Measurements from ENCODE around the gene WWOX. TPM values are rescaled to one million over a fixed set of nuclear protein-coding genes. Genes with fewer than 3 reads are reported as not detected.

The WWOX gene
- total and polyA plus RNA-seq, 2 of the 13 experiments (the other 11 are each of a cell fraction or from before 2014, with no cell fraction given), result 9.1 to 37.4 TPM

DNA sequence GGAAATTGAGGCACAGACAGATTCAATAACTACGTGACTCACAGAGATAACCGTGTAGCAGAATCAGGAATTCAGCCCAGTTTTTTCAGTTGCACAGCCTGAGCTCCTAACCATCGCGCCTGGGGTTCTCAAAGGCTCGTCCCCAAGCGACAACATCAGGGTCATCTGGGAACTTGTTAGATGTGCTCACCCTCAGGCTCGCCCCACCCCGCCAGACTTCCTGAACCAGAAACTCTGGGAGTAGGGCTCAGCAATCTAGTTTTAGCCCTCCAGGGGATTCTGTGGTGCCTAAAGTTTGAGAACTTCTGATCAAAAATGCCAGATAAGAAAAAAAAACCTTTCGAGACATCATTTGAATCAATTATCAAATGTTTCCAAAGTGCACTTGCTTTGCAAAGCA lies 559.8 kb downstream of the WWOX start (continued):
- TF ChIP-seq PRMT3 (CRISPR knock-in tag; IDR thresholded peaks at IDR 0.05; ENCODE audit: borderline replicate concordance, low read depth), result no peak
- TF ChIP-seq ZNF253 (CRISPR knock-in tag; IDR thresholded peaks at IDR 0.05; ENCODE audit: borderline replicate concordance), result no peak
- TF ChIP-seq SP4 (CRISPR knock-in tag; IDR thresholded peaks at IDR 0.05), result no peak
- TF ChIP-seq ZNF550 (CRISPR knock-in tag; IDR thresholded peaks at IDR 0.05; ENCODE audit: borderline replicate concordance), result no peak
- no peak for TF ChIP-seq ELF3 (CRISPR knock-in tag; IDR thresholded peaks at IDR 0.05)
- TF ChIP-seq, protein P1, sequence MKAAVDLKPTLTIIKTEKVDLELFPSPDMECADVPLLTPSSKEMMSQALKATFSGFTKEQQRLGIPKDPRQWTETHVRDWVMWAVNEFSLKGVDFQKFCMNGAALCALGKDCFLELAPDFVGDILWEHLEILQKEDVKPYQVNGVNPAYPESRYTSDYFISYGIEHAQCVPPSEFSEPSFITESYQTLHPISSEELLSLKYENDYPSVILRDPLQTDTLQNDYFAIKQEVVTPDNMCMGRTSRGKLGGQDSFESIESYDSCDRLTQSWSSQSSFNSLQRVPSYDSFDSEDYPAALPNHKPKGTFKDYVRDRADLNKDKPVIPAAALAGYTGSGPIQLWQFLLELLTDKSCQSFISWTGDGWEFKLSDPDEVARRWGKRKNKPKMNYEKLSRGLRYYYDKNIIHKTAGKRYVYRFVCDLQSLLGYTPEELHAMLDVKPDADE (CRISPR knock-in tag; IDR thresholded peaks at IDR 0.05), result no peak
- TF ChIP-seq, protein P2, sequence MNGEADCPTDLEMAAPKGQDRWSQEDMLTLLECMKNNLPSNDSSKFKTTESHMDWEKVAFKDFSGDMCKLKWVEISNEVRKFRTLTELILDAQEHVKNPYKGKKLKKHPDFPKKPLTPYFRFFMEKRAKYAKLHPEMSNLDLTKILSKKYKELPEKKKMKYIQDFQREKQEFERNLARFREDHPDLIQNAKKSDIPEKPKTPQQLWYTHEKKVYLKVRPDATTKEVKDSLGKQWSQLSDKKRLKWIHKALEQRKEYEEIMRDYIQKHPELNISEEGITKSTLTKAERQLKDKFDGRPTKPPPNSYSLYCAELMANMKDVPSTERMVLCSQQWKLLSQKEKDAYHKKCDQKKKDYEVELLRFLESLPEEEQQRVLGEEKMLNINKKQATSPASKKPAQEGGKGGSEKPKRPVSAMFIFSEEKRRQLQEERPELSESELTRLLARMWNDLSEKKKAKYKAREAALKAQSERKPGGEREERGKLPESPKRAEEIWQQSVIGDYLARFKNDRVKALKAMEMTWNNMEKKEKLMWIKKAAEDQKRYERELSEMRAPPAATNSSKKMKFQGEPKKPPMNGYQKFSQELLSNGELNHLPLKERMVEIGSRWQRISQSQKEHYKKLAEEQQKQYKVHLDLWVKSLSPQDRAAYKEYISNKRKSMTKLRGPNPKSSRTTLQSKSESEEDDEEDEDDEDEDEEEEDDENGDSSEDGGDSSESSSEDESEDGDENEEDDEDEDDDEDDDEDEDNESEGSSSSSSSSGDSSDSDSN (CRISPR knock-in tag; IDR thresholded peaks at IDR 0.05), result no peak
- TF ChIP-seq, protein P3, sequence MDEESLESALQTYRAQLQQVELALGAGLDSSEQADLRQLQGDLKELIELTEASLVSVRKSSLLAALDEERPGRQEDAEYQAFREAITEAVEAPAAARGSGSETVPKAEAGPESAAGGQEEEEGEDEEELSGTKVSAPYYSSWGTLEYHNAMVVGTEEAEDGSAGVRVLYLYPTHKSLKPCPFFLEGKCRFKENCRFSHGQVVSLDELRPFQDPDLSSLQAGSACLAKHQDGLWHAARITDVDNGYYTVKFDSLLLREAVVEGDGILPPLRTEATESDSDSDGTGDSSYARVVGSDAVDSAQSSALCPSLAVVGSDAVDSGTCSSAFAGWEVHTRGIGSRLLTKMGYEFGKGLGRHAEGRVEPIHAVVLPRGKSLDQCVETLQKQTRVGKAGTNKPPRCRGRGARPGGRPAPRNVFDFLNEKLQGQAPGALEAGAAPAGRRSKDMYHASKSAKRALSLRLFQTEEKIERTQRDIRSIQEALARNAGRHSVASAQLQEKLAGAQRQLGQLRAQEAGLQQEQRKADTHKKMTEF (CRISPR knock-in tag; IDR thresholded peaks at IDR 0.05), result no peak
- TF ChIP-seq FOXC1 (CRISPR knock-in tag; IDR thresholded peaks at IDR 0.05; ENCODE audit: borderline replicate concordance), result no peak
- no peak for TF ChIP-seq SMARCC2 (IDR thresholded peaks at IDR 0.05)
- TF ChIP-seq HNRNPL (IDR thresholded peaks at IDR 0.05; ENCODE audit: low read depth, low read length), result no peak
- no peak for TF ChIP-seq POLR2AphosphoS2 (IDR thresholded peaks at IDR 0.05; ENCODE audit: low read depth, low read length)
